ENCODE measurements around the gene CD200R1. TPM values are rescaled to one million over a fixed set of nuclear protein-coding genes. Genes with fewer than 3 reads are reported as not detected.
"Not testable (repeated sequence)": the region's sequence is repeated elsewhere in the genome, so short reads cannot be mapped to it uniquely, and the experiment has no call there.

CD200R1 gene
- total RNA-seq, 2 experiments from 2014 or later, result 0.25 TPM; not detected in 1

GRCh38 chr3:112925560-112925959 lies 49.3 kb downstream of the CD200R1 start:
- Histone ChIP-seq H3K9me2 (ENCODE audit: insufficient read depth, low read length) (no peaks in the 10 kb centered on the region), H4K20me1 (ENCODE audit: insufficient read depth, low read length) (no peaks in the 10 kb centered on the region), H2AFZ (ENCODE audit: low read length) (no peak overlapping the region), H3K36me3 (ENCODE audit: insufficient read depth, low read length) (no peaks in the 10 kb centered on the region), H3K4me2 (ENCODE audit: low read length) (no peak overlapping the region), H3K4me1 (ENCODE audit: insufficient read depth, low read length, poor library complexity, severe bottlenecking) (no peaks in the 10 kb centered on the region), H3K27ac (ENCODE audit: low read depth, low read length, poor library complexity, severe bottlenecking) (no peak overlapping the region), H3K79me2 (ENCODE audit: insufficient read depth, low read depth, low read length) (no peaks in the 10 kb centered on the region), H3K4me3 (ENCODE audit: low read depth, low read length, poor library complexity, severe bottlenecking) (no peak overlapping the region), H3K9me3 (ENCODE audit: low read length) (no peaks in the 10 kb centered on the region)
- BruUV-seq (replicated peaks), result no TSS peak
- no peak for DNase-seq (ENCODE audit: low spot score)
- TF ChIP-seq, protein P1, sequence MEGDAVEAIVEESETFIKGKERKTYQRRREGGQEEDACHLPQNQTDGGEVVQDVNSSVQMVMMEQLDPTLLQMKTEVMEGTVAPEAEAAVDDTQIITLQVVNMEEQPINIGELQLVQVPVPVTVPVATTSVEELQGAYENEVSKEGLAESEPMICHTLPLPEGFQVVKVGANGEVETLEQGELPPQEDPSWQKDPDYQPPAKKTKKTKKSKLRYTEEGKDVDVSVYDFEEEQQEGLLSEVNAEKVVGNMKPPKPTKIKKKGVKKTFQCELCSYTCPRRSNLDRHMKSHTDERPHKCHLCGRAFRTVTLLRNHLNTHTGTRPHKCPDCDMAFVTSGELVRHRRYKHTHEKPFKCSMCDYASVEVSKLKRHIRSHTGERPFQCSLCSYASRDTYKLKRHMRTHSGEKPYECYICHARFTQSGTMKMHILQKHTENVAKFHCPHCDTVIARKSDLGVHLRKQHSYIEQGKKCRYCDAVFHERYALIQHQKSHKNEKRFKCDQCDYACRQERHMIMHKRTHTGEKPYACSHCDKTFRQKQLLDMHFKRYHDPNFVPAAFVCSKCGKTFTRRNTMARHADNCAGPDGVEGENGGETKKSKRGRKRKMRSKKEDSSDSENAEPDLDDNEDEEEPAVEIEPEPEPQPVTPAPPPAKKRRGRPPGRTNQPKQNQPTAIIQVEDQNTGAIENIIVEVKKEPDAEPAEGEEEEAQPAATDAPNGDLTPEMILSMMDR (conservative IDR thresholded peaks at IDR 0.05; ENCODE audit: low read length), result no peak
- no peak for TF ChIP-seq EZH2phosphoT487 (IDR thresholded peaks at IDR 0.05; ENCODE audit: borderline replicate concordance, low read depth, low read length)
- intact Hi-C loops (cut with micrococcal nuclease; ENCODE audit: unreplicated experiment), result no loop called here
- ChIA-PET CTCF (ENCODE audit: unreplicated experiment) (no interaction called here), POLR2A (interaction anchor here (0.8 kb wide), 1 partner anchor 39 kb away, joined by 3 read pairs; no protein-coding TSS in a partner anchor)

GRCh38 chr3:112919541-112919940 lies 55.4 kb downstream of the CD200R1 start:
- H3K9me3 ChIP-seq (ENCODE audit: low read length); POLR2A ChIA-PET; H3K79me2 ChIP-seq (ENCODE audit: insufficient read depth, low read depth, low read length); intact Hi-C loops (cut with micrococcal nuclease; ENCODE audit: unreplicated experiment); H3K4me3 ChIP-seq (ENCODE audit: low read depth, low read length, poor library complexity, severe bottlenecking); H3K9me2 ChIP-seq (ENCODE audit: insufficient read depth, low read length); H3K27ac ChIP-seq (ENCODE audit: low read depth, low read length, poor library complexity, severe bottlenecking); CTCF ChIA-PET (ENCODE audit: unreplicated experiment); DNase-seq (ENCODE audit: low spot score); H2AFZ ChIP-seq (ENCODE audit: low read length); H4K20me1 ChIP-seq (ENCODE audit: insufficient read depth, low read length); H3K36me3 ChIP-seq (ENCODE audit: insufficient read depth, low read length); H3K4me1 ChIP-seq (ENCODE audit: insufficient read depth, low read length, poor library complexity, severe bottlenecking); H3K4me2 ChIP-seq (ENCODE audit: low read length); BruUV-seq (replicated peaks): not testable (repeated sequence)

GRCh38 chr3:112908252-112908651 lies 66.7 kb downstream of the CD200R1 start:
- ChIA-PET POLR2A (interaction anchor here (0.6 to 1.6 kb wide), 5 partner anchors 77 to 637 kb away, joined by 3 to 4 read pairs (median 3); no protein-coding TSS in a partner anchor), CTCF (ENCODE audit: unreplicated experiment) (no interaction called here)
- peak overlapping the region; percentile 72 for H2AFZ ChIP-seq (ENCODE audit: low read length)
- H4K20me1 ChIP-seq (ENCODE audit: insufficient read depth, low read length), result no peaks in the 10 kb centered on the region
- peaks cover 18% of the 10 kb centered on the region for H3K4me1 ChIP-seq (ENCODE audit: insufficient read depth, low read length, poor library complexity, severe bottlenecking)
- H3K4me2 ChIP-seq (ENCODE audit: low read length), result peak overlapping the region; percentile 64
- H3K9me3 ChIP-seq (ENCODE audit: low read length), result peaks cover 6% of the 10 kb centered on the region; the same call in 1 of the 2 replicates
- no peaks in the 10 kb centered on the region for H3K9me2 ChIP-seq (ENCODE audit: insufficient read depth, low read length)
- no peaks in the 10 kb centered on the region; the same call in 1 of the 2 replicates for H3K36me3 ChIP-seq (ENCODE audit: insufficient read depth, low read length)
- H3K4me3 ChIP-seq (ENCODE audit: low read depth, low read length, poor library complexity, severe bottlenecking), result peak overlapping the region; percentile 5
- no peaks in the 10 kb centered on the region for H3K79me2 ChIP-seq (ENCODE audit: insufficient read depth, low read depth, low read length)
- TF ChIP-seq EZH2phosphoT487 (IDR thresholded peaks at IDR 0.05; ENCODE audit: borderline replicate concordance, low read depth, low read length), result no peak
- TF ChIP-seq, protein P1 (conservative IDR thresholded peaks at IDR 0.05; ENCODE audit: low read length), result no peak
- intact Hi-C loops (cut with micrococcal nuclease; ENCODE audit: unreplicated experiment), result no loop called here
- DNase-seq (ENCODE audit: low spot score), result peak; percentile 51
- H3K27ac ChIP-seq (ENCODE audit: low read depth, low read length, poor library complexity, severe bottlenecking), result no peak overlapping the region
- BruUV-seq (replicated peaks), result no TSS peak
